ENCODE results near the gene KCNQ5.

KCNQ5 gene

GRCh38 chr6:72905705-72906478 lies 284.0 kb downstream of the KCNQ5 start:
- H3K36me3 ChIP-seq (ENCODE audit: control insufficient read depth in 2 of 2, insufficient read depth in 2 of 2, low read length in 2 of 2): no peaks in the 10 kb centered on the region
- no peak overlapping the region for H3K4me3 ChIP-seq (ENCODE audit: low read length in 2 of 2)
- no peaks in the 10 kb centered on the region for H3K27me3 ChIP-seq (ENCODE audit: control insufficient read depth in 2 of 2, insufficient read depth in 2 of 2, low read length in 2 of 2)
- H3K27ac ChIP-seq (ENCODE audit: low read depth in 2 of 2, low read length in 2 of 2): no peak overlapping the region
- H3K9me3 ChIP-seq (ENCODE audit: control insufficient read depth in 2 of 2, low read length in 2 of 2): no peaks in the 10 kb centered on the region
- no peak overlapping the region for H3K9ac ChIP-seq (ENCODE audit: low read depth in 1 of 2, low read length in 2 of 2)
- no peaks in the 10 kb centered on the region for H3K4me1 ChIP-seq (ENCODE audit: control insufficient read depth in 2 of 2, insufficient read depth in 2 of 2, low read length in 2 of 2)

GRCh38 chr6:72911463-72912155 lies 289.7 kb downstream of the KCNQ5 start:
- H3K4me1 ChIP-seq (ENCODE audit: control insufficient read depth in 2 of 2, insufficient read depth in 2 of 2, low read length in 2 of 2): no peaks in the 10 kb centered on the region
- no peak overlapping the region for H3K4me3 ChIP-seq (ENCODE audit: low read length in 2 of 2)
- no peaks in the 10 kb centered on the region for H3K36me3 ChIP-seq (ENCODE audit: control insufficient read depth in 2 of 2, insufficient read depth in 2 of 2, low read length in 2 of 2)
- H3K9me3 ChIP-seq (ENCODE audit: control insufficient read depth in 2 of 2, low read length in 2 of 2): no peaks in the 10 kb centered on the region
- no peaks in the 10 kb centered on the region for H3K27me3 ChIP-seq (ENCODE audit: control insufficient read depth in 2 of 2, insufficient read depth in 2 of 2, low read length in 2 of 2)
- H3K27ac ChIP-seq (ENCODE audit: low read depth in 2 of 2, low read length in 2 of 2): no peak overlapping the region
- H3K9ac ChIP-seq (ENCODE audit: low read depth in 1 of 2, low read length in 2 of 2): no peak overlapping the region

- H3K27ac ChIP-seq (ENCODE audit: low read depth in 2 of 2, low read length in 2 of 2): no peak overlapping the region
- no peaks in the 10 kb centered on the region for H3K4me1 ChIP-seq (ENCODE audit: control insufficient read depth in 2 of 2, insufficient read depth in 2 of 2, low read length in 2 of 2)
- no peak overlapping the region for H3K9ac ChIP-seq (ENCODE audit: low read depth in 1 of 2, low read length in 2 of 2)
- no peaks in the 10 kb centered on the region for H3K9me3 ChIP-seq (ENCODE audit: control insufficient read depth in 2 of 2, low read length in 2 of 2)
- H3K36me3 ChIP-seq (ENCODE audit: control insufficient read depth in 2 of 2, insufficient read depth in 2 of 2, low read length in 2 of 2): no peaks in the 10 kb centered on the region
- H3K27me3 ChIP-seq (ENCODE audit: control insufficient read depth in 2 of 2, insufficient read depth in 2 of 2, low read length in 2 of 2): no peaks in the 10 kb centered on the region
- H3K4me3 ChIP-seq (ENCODE audit: low read length in 2 of 2): no peak overlapping the region
These were observed 291.9 kb downstream of the KCNQ5 start for GRCh38 chr6:72913797-72914196.

- Histone ChIP-seq H3K9me3 (ENCODE audit: control insufficient read depth in 2 of 2, low read length in 2 of 2) (no peaks in the 10 kb centered on the region), H3K36me3 (ENCODE audit: control insufficient read depth in 2 of 2, insufficient read depth in 2 of 2, low read length in 2 of 2) (no peaks in the 10 kb centered on the region), H3K4me3 (ENCODE audit: low read length in 2 of 2) (no peak overlapping the region), H3K27me3 (ENCODE audit: control insufficient read depth in 2 of 2, insufficient read depth in 2 of 2, low read length in 2 of 2) (no peaks in the 10 kb centered on the region), H3K9ac (ENCODE audit: low read depth in 1 of 2, low read length in 2 of 2) (no peak overlapping the region), H3K27ac (ENCODE audit: low read depth in 2 of 2, low read length in 2 of 2) (no peak overlapping the region), H3K4me1 (ENCODE audit: control insufficient read depth in 2 of 2, insufficient read depth in 2 of 2, low read length in 2 of 2) (no peaks in the 10 kb centered on the region)
These were observed 294.4 kb downstream of the KCNQ5 start for GRCh38 chr6:72916298-72916697.

GRCh38 chr6:72916906-72917305 lies 295.0 kb downstream of the KCNQ5 start:
- Histone ChIP-seq H3K36me3 (ENCODE audit: control insufficient read depth in 2 of 2, insufficient read depth in 2 of 2, low read length in 2 of 2) (no peaks in the 10 kb centered on the region), H3K27me3 (ENCODE audit: control insufficient read depth in 2 of 2, insufficient read depth in 2 of 2, low read length in 2 of 2) (no peaks in the 10 kb centered on the region), H3K4me1 (ENCODE audit: control insufficient read depth in 2 of 2, insufficient read depth in 2 of 2, low read length in 2 of 2) (no peaks in the 10 kb centered on the region), H3K9ac (ENCODE audit: low read depth in 1 of 2, low read length in 2 of 2) (no peak overlapping the region), H3K4me3 (ENCODE audit: low read length in 2 of 2) (no peak overlapping the region), H3K9me3 (ENCODE audit: control insufficient read depth in 2 of 2, low read length in 2 of 2) (no peaks in the 10 kb centered on the region), H3K27ac (ENCODE audit: low read depth in 2 of 2, low read length in 2 of 2) (no peak overlapping the region)

- Histone ChIP-seq H3K9ac (ENCODE audit: low read depth in 1 of 2, low read length in 2 of 2) (no peak overlapping the region), H3K9me3 (ENCODE audit: control insufficient read depth in 2 of 2, low read length in 2 of 2) (no peaks in the 10 kb centered on the region), H3K27me3 (ENCODE audit: control insufficient read depth in 2 of 2, insufficient read depth in 2 of 2, low read length in 2 of 2) (no peaks in the 10 kb centered on the region), H3K4me3 (ENCODE audit: low read length in 2 of 2) (no peak overlapping the region), H3K27ac (ENCODE audit: low read depth in 2 of 2, low read length in 2 of 2) (no peak overlapping the region), H3K36me3 (ENCODE audit: control insufficient read depth in 2 of 2, insufficient read depth in 2 of 2, low read length in 2 of 2) (no peaks in the 10 kb centered on the region), H3K4me1 (ENCODE audit: control insufficient read depth in 2 of 2, insufficient read depth in 2 of 2, low read length in 2 of 2) (no peaks in the 10 kb centered on the region)
These were observed 300.5 kb downstream of the KCNQ5 start for GRCh38 chr6:72922401-72922800.

- Histone ChIP-seq H3K4me1 (ENCODE audit: control insufficient read depth in 2 of 2, insufficient read depth in 2 of 2, low read length in 2 of 2) (no peaks in the 10 kb centered on the region), H3K36me3 (ENCODE audit: control insufficient read depth in 2 of 2, insufficient read depth in 2 of 2, low read length in 2 of 2) (no peaks in the 10 kb centered on the region), H3K4me3 (ENCODE audit: low read length in 2 of 2) (no peak overlapping the region), H3K9ac (ENCODE audit: low read depth in 1 of 2, low read length in 2 of 2) (no peak overlapping the region), H3K9me3 (ENCODE audit: control insufficient read depth in 2 of 2, low read length in 2 of 2) (no peaks in the 10 kb centered on the region), H3K27me3 (ENCODE audit: control insufficient read depth in 2 of 2, insufficient read depth in 2 of 2, low read length in 2 of 2) (no peaks in the 10 kb centered on the region), H3K27ac (ENCODE audit: low read depth in 2 of 2, low read length in 2 of 2) (no peak overlapping the region)
These were observed 303.3 kb downstream of the KCNQ5 start for GRCh38 chr6:72925136-72925535.

- Histone ChIP-seq H3K27ac (ENCODE audit: low read depth in 2 of 2, low read length in 2 of 2) (no peak overlapping the region), H3K4me1 (ENCODE audit: control insufficient read depth in 2 of 2, insufficient read depth in 2 of 2, low read length in 2 of 2) (no peaks in the 10 kb centered on the region), H3K9me3 (ENCODE audit: control insufficient read depth in 2 of 2, low read length in 2 of 2) (no peaks in the 10 kb centered on the region), H3K36me3 (ENCODE audit: control insufficient read depth in 2 of 2, insufficient read depth in 2 of 2, low read length in 2 of 2) (no peaks in the 10 kb centered on the region), H3K9ac (ENCODE audit: low read depth in 1 of 2, low read length in 2 of 2) (no peak overlapping the region), H3K4me3 (ENCODE audit: low read length in 2 of 2) (no peak overlapping the region), H3K27me3 (ENCODE audit: control insufficient read depth in 2 of 2, insufficient read depth in 2 of 2, low read length in 2 of 2) (no peaks in the 10 kb centered on the region)
These were observed 308.8 kb downstream of the KCNQ5 start for GRCh38 chr6:72930556-72931132.

- H3K27me3 ChIP-seq (ENCODE audit: control insufficient read depth in 2 of 2, insufficient read depth in 2 of 2, low read length in 2 of 2): no peaks in the 10 kb centered on the region
- no peak overlapping the region for H3K4me3 ChIP-seq (ENCODE audit: low read length in 2 of 2)
- no peaks in the 10 kb centered on the region for H3K9me3 ChIP-seq (ENCODE audit: control insufficient read depth in 2 of 2, low read length in 2 of 2)
- H3K36me3 ChIP-seq (ENCODE audit: control insufficient read depth in 2 of 2, insufficient read depth in 2 of 2, low read length in 2 of 2): no peaks in the 10 kb centered on the region
- H3K27ac ChIP-seq (ENCODE audit: low read depth in 2 of 2, low read length in 2 of 2): no peak overlapping the region
- H3K4me1 ChIP-seq (ENCODE audit: control insufficient read depth in 2 of 2, insufficient read depth in 2 of 2, low read length in 2 of 2): no peaks in the 10 kb centered on the region
- no peak overlapping the region for H3K9ac ChIP-seq (ENCODE audit: low read depth in 1 of 2, low read length in 2 of 2)
These were observed 309.5 kb downstream of the KCNQ5 start for GRCh38 chr6:72931325-72931887.

- Histone ChIP-seq H3K9me3 (ENCODE audit: control insufficient read depth in 2 of 2, low read length in 2 of 2) (no peaks in the 10 kb centered on the region), H3K36me3 (ENCODE audit: control insufficient read depth in 2 of 2, insufficient read depth in 2 of 2, low read length in 2 of 2) (no peaks in the 10 kb centered on the region), H3K4me1 (ENCODE audit: control insufficient read depth in 2 of 2, insufficient read depth in 2 of 2, low read length in 2 of 2) (no peaks in the 10 kb centered on the region), H3K4me3 (ENCODE audit: low read length in 2 of 2) (no peak overlapping the region), H3K27ac (ENCODE audit: low read depth in 2 of 2, low read length in 2 of 2) (no peak overlapping the region), H3K27me3 (ENCODE audit: control insufficient read depth in 2 of 2, insufficient read depth in 2 of 2, low read length in 2 of 2) (no peaks in the 10 kb centered on the region), H3K9ac (ENCODE audit: low read depth in 1 of 2, low read length in 2 of 2) (no peak overlapping the region)
These were observed 311.4 kb downstream of the KCNQ5 start for GRCh38 chr6:72933233-72933632.
